ENCODE measurements around the gene CCDC61.
A peak's percentile ranks its signal among the peaks of the same experiment; 100 is the strongest.

Gene CCDC61

DNA sequence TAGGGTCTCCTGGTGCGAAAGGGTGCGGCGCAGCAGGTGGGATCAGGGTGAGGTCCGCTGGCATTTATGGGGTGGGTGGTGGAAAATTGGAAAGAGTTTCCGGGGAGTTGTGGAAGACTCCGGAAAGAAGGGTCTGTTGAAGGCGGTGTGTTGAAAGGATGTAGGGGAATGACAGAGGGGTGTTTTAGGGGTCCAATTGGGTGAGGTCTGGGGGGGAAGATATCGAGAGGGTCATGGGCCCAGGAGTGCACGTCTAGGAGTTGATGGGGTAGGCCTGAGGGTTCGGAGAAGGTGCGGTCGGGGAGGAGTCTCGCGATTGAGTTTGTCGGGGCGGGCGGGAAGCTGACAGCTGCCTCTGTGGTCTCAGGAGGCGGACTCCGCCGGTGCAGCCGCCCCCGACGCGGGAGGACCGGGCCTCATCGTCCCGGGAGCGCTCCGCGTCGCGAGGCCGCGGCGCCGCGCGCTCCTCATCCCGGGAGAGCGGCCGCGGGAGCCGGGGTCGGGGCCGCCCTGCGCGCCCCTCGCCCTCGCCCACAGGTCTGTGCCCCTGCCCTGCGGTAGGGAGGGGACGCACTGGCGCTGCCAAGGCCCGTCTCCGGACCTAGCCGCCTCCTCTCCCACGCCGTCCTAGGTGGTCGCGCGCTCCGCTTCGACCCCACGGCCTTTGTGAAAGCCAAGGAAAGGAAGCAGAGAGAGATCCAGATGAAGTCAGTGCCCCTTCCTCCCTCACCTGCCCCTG is 20.6 kb downstream of the CCDC61 start:
- peaks cover 18% of the 10 kb centered on the region for H3K4me1 Mint-ChIP-seq
- H3K27ac Mint-ChIP-seq = no peak overlapping the region
- TF ChIP-seq, protein P1, sequence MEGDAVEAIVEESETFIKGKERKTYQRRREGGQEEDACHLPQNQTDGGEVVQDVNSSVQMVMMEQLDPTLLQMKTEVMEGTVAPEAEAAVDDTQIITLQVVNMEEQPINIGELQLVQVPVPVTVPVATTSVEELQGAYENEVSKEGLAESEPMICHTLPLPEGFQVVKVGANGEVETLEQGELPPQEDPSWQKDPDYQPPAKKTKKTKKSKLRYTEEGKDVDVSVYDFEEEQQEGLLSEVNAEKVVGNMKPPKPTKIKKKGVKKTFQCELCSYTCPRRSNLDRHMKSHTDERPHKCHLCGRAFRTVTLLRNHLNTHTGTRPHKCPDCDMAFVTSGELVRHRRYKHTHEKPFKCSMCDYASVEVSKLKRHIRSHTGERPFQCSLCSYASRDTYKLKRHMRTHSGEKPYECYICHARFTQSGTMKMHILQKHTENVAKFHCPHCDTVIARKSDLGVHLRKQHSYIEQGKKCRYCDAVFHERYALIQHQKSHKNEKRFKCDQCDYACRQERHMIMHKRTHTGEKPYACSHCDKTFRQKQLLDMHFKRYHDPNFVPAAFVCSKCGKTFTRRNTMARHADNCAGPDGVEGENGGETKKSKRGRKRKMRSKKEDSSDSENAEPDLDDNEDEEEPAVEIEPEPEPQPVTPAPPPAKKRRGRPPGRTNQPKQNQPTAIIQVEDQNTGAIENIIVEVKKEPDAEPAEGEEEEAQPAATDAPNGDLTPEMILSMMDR (IDR thresholded peaks at IDR 0.05) = no peak
- peak overlapping the region; percentile 83 for H3K4me3 Mint-ChIP-seq
- no peaks in the 10 kb centered on the region for H3K9me3 Mint-ChIP-seq
- H3K36me3 Mint-ChIP-seq (ENCODE audit: low read depth) = no peaks in the 10 kb centered on the region
- H3K27me3 Mint-ChIP-seq (ENCODE audit: low read depth, poor library complexity) = peaks cover 51% of the 10 kb centered on the region
- DNase-seq = peak; percentile 38

DNA sequence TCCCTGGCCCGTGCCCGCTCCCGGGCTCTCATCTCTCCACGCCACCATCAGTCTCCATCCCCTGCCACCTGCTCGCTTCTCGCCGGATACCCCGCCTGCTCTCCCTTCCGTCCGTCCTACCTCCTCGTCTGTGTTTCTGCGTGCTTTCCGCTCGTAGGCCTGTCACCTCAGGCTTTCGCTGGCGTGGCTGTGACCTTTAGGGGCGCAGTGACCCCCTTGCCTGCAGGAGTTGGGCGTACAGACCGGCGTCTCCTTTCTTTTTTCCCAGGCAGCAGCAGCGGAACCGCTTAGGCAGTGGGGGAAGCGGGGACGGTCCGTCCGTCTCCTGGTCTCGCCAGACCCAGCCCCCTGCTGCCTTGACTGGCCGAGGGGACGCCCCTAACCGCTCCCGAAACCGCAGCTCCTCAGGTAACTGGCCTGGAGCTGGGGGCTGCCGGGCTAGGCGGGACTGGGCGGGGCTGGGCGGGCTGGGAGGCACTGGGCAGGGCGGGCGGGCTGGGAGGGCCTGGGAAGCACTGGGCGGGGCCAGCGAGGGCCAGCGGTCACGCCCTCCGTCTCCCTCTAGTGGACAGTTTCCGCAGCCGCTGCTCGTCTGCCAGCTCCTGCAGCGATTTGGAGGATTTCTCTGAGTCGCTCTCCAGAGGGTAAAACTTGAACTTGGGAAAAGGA is 21.3 kb downstream of the CCDC61 start:
- Mint-ChIP-seq H3K27ac (no peak overlapping the region), H3K4me3 (peak overlapping the region; percentile 83), H3K4me1 (peaks cover 18% of the 10 kb centered on the region), H3K9me3 (no peaks in the 10 kb centered on the region), H3K27me3 (ENCODE audit: low read depth, poor library complexity) (peaks cover 51% of the 10 kb centered on the region), H3K36me3 (ENCODE audit: low read depth) (no peaks in the 10 kb centered on the region)
- TF ChIP-seq, protein P1 (IDR thresholded peaks at IDR 0.05) = peak; percentile 76
- peak; percentile 90 for DNase-seq

DNA sequence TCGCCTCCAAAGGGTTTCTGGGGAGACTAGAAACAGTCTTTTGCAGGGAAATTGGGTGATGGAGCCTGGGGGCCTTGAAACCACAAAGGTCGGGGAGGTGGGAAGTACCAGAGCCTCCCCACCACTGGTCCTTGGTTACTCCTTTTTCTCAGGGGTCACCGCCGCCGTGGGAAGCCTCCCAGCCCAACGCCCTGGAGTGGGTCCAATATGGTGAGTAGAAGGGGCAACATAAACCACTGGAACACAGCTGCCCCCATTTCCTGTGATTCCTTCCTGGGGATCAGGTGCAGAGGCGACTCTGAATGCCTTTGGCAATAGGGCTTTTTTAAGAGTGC is 21.8 kb downstream of the CCDC61 start:
- Mint-ChIP-seq H3K27me3 (ENCODE audit: low read depth, poor library complexity) (peaks cover 48% of the 10 kb centered on the region), H3K27ac (no peak overlapping the region), H3K4me1 (peaks cover 18% of the 10 kb centered on the region), H3K4me3 (peak overlapping the region; percentile 11), H3K9me3 (no peaks in the 10 kb centered on the region), H3K36me3 (ENCODE audit: low read depth) (no peaks in the 10 kb centered on the region)
- DNase-seq = no peak
- TF ChIP-seq, protein P1 (IDR thresholded peaks at IDR 0.05) = no peak

DNA sequence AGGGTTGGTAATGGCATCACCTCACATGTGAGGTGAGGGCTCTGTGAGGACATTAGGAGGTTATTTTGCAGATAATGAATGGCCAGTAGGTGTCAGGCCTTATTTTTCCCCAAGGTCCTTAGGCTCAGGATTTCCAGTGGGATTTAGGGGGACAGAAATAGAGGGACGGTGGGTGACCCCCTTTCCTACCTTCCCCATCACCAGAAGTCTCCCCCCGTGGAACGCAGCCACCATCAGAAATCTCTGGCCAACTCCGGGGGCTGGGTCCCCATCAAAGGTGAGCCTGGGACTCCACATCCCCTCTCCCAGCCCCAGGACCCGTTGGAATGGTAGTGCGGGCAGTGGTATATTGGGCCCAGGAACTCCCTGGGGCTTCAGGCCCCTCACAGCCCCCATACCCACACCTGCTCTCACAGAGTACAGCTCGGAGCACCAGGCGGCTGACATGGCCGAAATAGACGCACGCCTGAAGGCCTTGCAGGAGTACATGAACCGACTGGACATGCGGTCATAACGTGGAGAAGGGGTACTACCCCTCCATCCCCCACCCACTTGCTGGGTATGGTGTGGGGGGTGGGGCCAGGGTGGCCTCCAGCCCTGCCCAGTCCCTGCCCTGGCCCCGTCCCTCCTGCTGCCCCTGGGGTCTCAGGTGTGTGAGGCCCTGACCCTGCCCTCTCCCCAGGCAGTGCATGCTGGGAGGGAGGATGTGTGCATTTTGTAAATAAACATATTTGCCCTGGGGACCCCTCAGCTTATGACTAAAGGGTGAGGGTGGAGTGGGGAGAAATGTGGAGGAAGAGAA is 22.8 kb downstream of the CCDC61 start:
- H3K4me3 Mint-ChIP-seq = no peak overlapping the region
- TF ChIP-seq, protein P1 (IDR thresholded peaks at IDR 0.05) = no peak
- no peaks in the 10 kb centered on the region for H3K9me3 Mint-ChIP-seq
- no peak for DNase-seq
- H3K4me1 Mint-ChIP-seq = peaks cover 18% of the 10 kb centered on the region
- H3K36me3 Mint-ChIP-seq (ENCODE audit: low read depth) = no peaks in the 10 kb centered on the region
- peaks cover 38% of the 10 kb centered on the region for H3K27me3 Mint-ChIP-seq (ENCODE audit: low read depth, poor library complexity)
- H3K27ac Mint-ChIP-seq = no peak overlapping the region

DNA sequence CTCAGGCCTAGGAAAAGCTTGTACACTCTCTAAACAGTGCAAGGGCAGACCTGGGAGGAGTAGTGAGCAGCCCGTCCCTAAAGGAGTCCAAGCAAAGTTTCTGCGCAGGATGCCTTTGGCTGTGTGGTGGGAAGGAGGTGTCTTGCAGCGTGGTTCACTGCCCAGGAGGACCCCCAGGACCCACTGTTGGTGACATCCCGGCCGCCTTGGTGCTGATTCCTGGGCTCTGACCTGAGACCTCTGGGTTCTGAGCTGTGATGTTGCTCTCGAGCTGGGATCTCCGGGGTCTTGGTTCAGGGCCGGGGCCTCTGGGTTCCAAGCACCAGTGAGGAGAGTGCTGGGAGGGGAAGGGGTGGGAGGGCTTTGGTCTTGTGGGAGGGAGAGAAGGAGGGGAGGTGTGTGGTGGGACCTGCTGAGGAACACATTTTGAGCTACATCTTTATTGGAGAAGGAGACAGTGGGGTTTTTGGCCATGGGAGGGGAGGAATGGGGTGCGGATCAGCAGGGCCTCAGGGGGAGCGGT is 23.5 kb downstream of the CCDC61 start:
- no peak for DNase-seq
- Mint-ChIP-seq H3K4me3 (no peak overlapping the region), H3K36me3 (ENCODE audit: low read depth) (no peaks in the 10 kb centered on the region), H3K9me3 (no peaks in the 10 kb centered on the region), H3K27me3 (ENCODE audit: low read depth, poor library complexity) (peaks cover 30% of the 10 kb centered on the region), H3K27ac (no peak overlapping the region), H3K4me1 (peaks cover 18% of the 10 kb centered on the region)
- TF ChIP-seq, protein P1 (IDR thresholded peaks at IDR 0.05) = no peak
